Left lobe of liver (tissue), 2 donors: ENCODE results near the gene MTFMT. TPM values are rescaled to one million over a fixed set of nuclear protein-coding genes. Genes with fewer than 3 reads are reported as not detected.
"Not testable (repeated sequence)": the region's sequence is repeated elsewhere in the genome, so short reads cannot be mapped to it uniquely, and the experiment has no call there.

Experiments used
- ATAC-seq: fragments of 200-7000 bp; cut with Tn5 transposase; one replicate; pipeline ENCODE4 v1.9.1; 2020; ENCODE audit warnings: mild to moderate bottlenecking, moderate library complexity
- DNase-seq: peaks from one replicate; pipeline ENCODE4 v3.0.0-alpha.2; 2020; ENCODE audit warnings: low spot score
- total RNA-seq: library from RNA; stranded (reverse); gene quantifications from one replicate; pipeline ENCODE4 v1.2.1, GENCODE V29; 2021
- donor health status: DM: no; HTN: no; CAD: no; lungs with moderate emphysema.
- donor health status: DM: no; HTN: yes; CAD: no.

Gene MTFMT
- total RNA-seq, 1 donor from 2014 or later: 9.9 TPM

- no peak for DNase-seq
Measured at GRCh38 chr15:65040461-65040860, 11.0 kb upstream of the MTFMT start.

GRCh38 chr15:65038836-65039235 is 9.4 kb upstream of the MTFMT start:
- DNase-seq (no peak), ATAC-seq (no peak)

More at GRCh38 chr15:65040461-65040860, 11.0 kb upstream of the MTFMT start:
- no peak for ATAC-seq

- no peak for DNase-seq
- ATAC-seq: no peak
Measured at GRCh38 chr15:65038428-65038827, 9.0 kb upstream of the MTFMT start.

GRCh38 chr15:65037309-65037708 is 7.9 kb upstream of the MTFMT start:
- DNase-seq: no peak
- no peak for ATAC-seq

- DNase-seq (no peak), ATAC-seq (no peak)
Measured at GRCh38 chr15:65034719-65035118, 5.3 kb upstream of the MTFMT start.

GRCh38 chr15:65033659-65034269 is 4.3 kb upstream of the MTFMT start:
- ATAC-seq (peak; percentile 54), DNase-seq (no peak)

GRCh38 chr15:65032801-65033537 is 3.5 kb upstream of the MTFMT start:
- peak; percentile 93 for DNase-seq
- peak; percentile 87 for ATAC-seq

GRCh38 chr15:65029736-65030208 is 333 bp upstream of the MTFMT start:
- ATAC-seq: no peak
- no peak for DNase-seq

GRCh38 chr15:65028338-65028737 is 1.1 kb downstream of the MTFMT start:
- DNase-seq (no peak), ATAC-seq (no peak)

GRCh38 chr15:65027593-65027992 is 1.8 kb downstream of the MTFMT start:
- DNase-seq (no peak), ATAC-seq (no peak)

- DNase-seq (no peak), ATAC-seq (no peak)
Measured at GRCh38 chr15:65026756-65027155, 2.7 kb downstream of the MTFMT start.

- ATAC-seq: no peak
- DNase-seq: no peak
Measured at GRCh38 chr15:65021488-65021887, 8.0 kb downstream of the MTFMT start.

- no peak for DNase-seq
- ATAC-seq: peak; percentile 11
Measured at GRCh38 chr15:65020419-65020818, 9.0 kb downstream of the MTFMT start.

GRCh38 chr15:65011198-65011597 is 18.2 kb downstream of the MTFMT start:
- DNase-seq, ATAC-seq: not testable (repeated sequence)

GRCh38 chr15:65008983-65009382 is 20.5 kb downstream of the MTFMT start:
- no peak for DNase-seq
- no peak for ATAC-seq

GRCh38 chr15:65006876-65007275 is 22.6 kb downstream of the MTFMT start:
- ATAC-seq: no peak
- DNase-seq: no peak

- DNase-seq: no peak
- no peak for ATAC-seq
Measured at GRCh38 chr15:65004993-65005392, 24.4 kb downstream of the MTFMT start.

- DNase-seq (no peak), ATAC-seq (no peak)
Measured at GRCh38 chr15:64997745-64998375, 31.6 kb downstream of the MTFMT start.

GRCh38 chr15:64997066-64997465 is 32.4 kb downstream of the MTFMT start:
- no peak for DNase-seq
- no peak for ATAC-seq

- ATAC-seq: no peak
Measured at GRCh38 chr15:64993290-64993689, 36.1 kb downstream of the MTFMT start.

GRCh38 chr15:64991536-64992135 is 37.8 kb downstream of the MTFMT start:
- ATAC-seq: no peak
- DNase-seq: no peak

More at GRCh38 chr15:64993290-64993689, 36.1 kb downstream of the MTFMT start:
- no peak for DNase-seq

GRCh38 chr15:64990168-64990470 is 39.3 kb downstream of the MTFMT start:
- no peak for DNase-seq
- ATAC-seq: no peak
